Mononuclear cell (primary cell): ENCODE measurements around the gene SBF2. TPM values are rescaled to one million over a fixed set of nuclear protein-coding genes. Genes with fewer than 3 reads are reported as not detected.

Experiments
- H3K27me3 ChIP-seq: 2 replicates; pipeline ENCODE4 v1.6.0; 2011; ENCODE audit warnings: low read length, control low read depth; ENCODE audit not compliant: insufficient read depth
- H3K4me1 ChIP-seq: 2 replicates; pipeline ENCODE4 v1.5.1; 2011; ENCODE audit warnings: mild to moderate bottlenecking, low read length, control low read depth; ENCODE audit not compliant: insufficient read depth
- H3K4me3 ChIP-seq: 2 replicates; pipeline ENCODE4 v1.5.1; 2011; ENCODE audit warnings: mild to moderate bottlenecking, low read length, moderate library complexity
- H3K9me3 ChIP-seq: 2 replicates; pipeline ENCODE4 v1.5.1; 2011; ENCODE audit warnings: low read depth, mild to moderate bottlenecking, control low read depth, low read length
- total RNA-seq: library from RNA; depleted of rRNA; stranded (reverse); fragments of >200 nt; gene quantifications from one replicate; pipeline ENCODE4 v1.2.3, GENCODE V29; 2012

SBF2 gene
- total RNA-seq, 1 donor, result 35.1 TPM

DNA sequence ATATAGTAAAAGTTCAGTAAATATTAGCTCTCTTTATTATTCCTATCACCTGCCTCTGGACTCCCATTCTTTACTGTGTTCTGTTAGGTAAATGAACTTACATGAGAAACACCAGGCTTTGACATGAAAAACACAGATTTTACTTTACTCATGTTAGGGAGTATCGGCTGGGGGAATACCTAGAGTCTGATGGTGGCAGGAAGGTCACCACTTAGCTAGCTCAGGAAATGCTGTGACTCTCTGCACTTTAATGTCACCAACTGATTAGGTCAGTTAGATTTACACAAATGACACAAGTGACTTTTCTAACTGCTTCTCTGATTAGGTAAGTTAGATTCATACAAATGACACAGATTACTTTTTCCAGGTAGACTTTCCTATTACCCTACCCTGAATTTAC, 405.1 kb downstream of the SBF2 start:
- Histone ChIP-seq H3K9me3 (no peaks in the 10 kb centered on the region), H3K27me3 (no peaks in the 10 kb centered on the region), H3K4me3 (no peak overlapping the region), H3K4me1 (no peaks in the 10 kb centered on the region)

DNA sequence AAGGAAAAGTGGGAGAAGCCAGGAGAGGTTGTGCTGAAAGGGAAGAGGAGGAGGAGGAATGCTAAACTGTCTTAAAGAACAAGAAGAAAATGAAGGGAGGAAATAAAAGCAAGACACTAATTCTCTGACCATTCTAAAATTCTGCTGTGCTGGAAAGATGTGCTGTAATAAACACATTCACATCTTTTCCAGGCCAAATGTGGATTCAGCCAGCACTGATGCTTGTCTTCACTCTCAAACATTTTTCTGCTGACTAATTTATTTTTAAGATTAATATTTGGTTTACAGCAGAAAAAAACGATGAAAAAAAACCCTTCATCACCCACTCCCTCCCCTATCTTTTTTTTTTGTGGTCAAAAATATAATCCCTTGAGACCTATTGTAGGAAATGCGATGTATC, 406.5 kb downstream of the SBF2 start:
- no peak overlapping the region for H3K4me3 ChIP-seq
- H3K27me3 ChIP-seq, result no peaks in the 10 kb centered on the region
- no peaks in the 10 kb centered on the region for H3K9me3 ChIP-seq
- H3K4me1 ChIP-seq, result no peaks in the 10 kb centered on the region

DNA sequence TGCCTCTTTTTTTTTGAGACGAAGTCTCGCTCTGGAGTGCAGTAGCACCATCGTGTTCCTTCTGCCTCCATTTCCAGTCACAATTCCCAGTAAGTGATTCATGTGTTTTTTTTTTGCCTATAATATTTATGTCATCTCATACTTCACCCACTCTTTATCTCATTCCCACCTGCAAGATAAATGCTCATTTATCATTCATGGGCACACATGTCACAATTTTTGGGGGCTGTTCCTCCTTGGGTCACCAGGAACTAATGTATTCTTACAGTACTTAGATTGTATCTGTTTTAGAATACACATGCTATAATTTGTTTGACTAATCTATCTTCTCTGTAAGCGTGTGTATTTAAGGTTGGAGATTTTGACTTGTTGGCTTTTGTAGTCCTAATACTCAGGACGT, 407.4 kb downstream of the SBF2 start:
- Histone ChIP-seq H3K4me3 (no peak overlapping the region), H3K9me3 (no peaks in the 10 kb centered on the region), H3K27me3 (no peaks in the 10 kb centered on the region), H3K4me1 (no peaks in the 10 kb centered on the region)

GRCh38 chr11:9884601-9885000, 409.4 kb downstream of the SBF2 start:
- no peaks in the 10 kb centered on the region for H3K4me1 ChIP-seq
- H3K4me3 ChIP-seq, result no peak overlapping the region
- H3K9me3 ChIP-seq, result no peaks in the 10 kb centered on the region
- no peaks in the 10 kb centered on the region for H3K27me3 ChIP-seq

DNA sequence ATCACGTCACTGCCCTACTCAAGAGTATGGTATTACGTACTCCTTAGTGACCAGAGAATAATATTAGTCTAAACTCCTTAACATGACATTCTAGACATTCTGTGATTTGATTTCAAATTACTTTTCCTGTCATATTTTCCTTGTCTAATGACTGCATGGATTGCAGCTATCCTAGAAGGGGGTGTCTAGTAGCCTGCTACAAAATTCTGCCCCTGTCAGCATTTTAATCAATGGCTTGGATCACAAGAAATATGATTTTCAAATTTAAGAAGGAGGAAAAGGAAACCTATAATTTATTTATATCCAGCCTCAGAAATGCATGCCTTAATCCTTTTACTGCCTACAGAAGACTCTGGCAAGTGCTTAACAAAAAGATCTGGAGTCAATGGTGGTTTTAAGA, 413.4 kb downstream of the SBF2 start:
- Histone ChIP-seq H3K4me3 (no peak overlapping the region), H3K9me3 (no peaks in the 10 kb centered on the region), H3K4me1 (no peaks in the 10 kb centered on the region), H3K27me3 (no peaks in the 10 kb centered on the region)

- no peak overlapping the region for H3K4me3 ChIP-seq
- H3K4me1 ChIP-seq, result no peaks in the 10 kb centered on the region
- H3K27me3 ChIP-seq, result no peaks in the 10 kb centered on the region
- H3K9me3 ChIP-seq, result no peaks in the 10 kb centered on the region
These were observed 415.1 kb downstream of the SBF2 start for GRCh38 chr11:9878936-9879335.

GRCh38 chr11:9876331-9876730, 417.7 kb downstream of the SBF2 start:
- H3K4me3 ChIP-seq, result no peak overlapping the region
- no peaks in the 10 kb centered on the region for H3K27me3 ChIP-seq

GRCh38 chr11:9875862-9876261, 418.2 kb downstream of the SBF2 start:
- no peak overlapping the region for H3K4me3 ChIP-seq
- H3K27me3 ChIP-seq, result no peaks in the 10 kb centered on the region
- H3K4me1 ChIP-seq, result no peaks in the 10 kb centered on the region
- no peaks in the 10 kb centered on the region for H3K9me3 ChIP-seq

More at GRCh38 chr11:9876331-9876730, 417.7 kb downstream of the SBF2 start:
- Histone ChIP-seq H3K4me1 (no peaks in the 10 kb centered on the region), H3K9me3 (no peaks in the 10 kb centered on the region)

DNA sequence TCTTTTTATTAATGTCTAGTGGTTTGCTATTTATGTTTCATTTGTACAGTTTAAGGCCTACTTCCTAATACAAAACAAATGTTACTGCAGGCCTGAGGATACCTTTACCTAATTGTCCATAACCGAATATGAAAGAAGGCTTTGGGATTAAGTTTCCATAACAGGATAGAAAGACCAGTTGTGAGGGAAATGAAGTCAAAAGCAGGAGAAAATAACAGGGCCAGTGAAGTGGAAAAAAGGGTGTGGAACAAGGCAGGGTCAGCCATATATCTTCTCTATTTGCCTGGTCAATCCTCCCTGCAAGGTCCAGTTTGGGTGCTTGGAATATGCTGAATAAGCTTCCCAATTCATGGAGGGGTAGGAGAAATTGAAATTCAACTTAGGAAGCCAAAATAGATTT, 418.6 kb downstream of the SBF2 start:
- H3K27me3 ChIP-seq, result no peaks in the 10 kb centered on the region
- H3K9me3 ChIP-seq, result no peaks in the 10 kb centered on the region
- no peak overlapping the region for H3K4me3 ChIP-seq
- H3K4me1 ChIP-seq, result no peaks in the 10 kb centered on the region

- H3K4me3 ChIP-seq, result no peak overlapping the region
- no peaks in the 10 kb centered on the region for H3K4me1 ChIP-seq
- no peaks in the 10 kb centered on the region for H3K9me3 ChIP-seq
- no peaks in the 10 kb centered on the region for H3K27me3 ChIP-seq
These were observed 419.6 kb downstream of the SBF2 start for GRCh38 chr11:9874466-9874865.

DNA sequence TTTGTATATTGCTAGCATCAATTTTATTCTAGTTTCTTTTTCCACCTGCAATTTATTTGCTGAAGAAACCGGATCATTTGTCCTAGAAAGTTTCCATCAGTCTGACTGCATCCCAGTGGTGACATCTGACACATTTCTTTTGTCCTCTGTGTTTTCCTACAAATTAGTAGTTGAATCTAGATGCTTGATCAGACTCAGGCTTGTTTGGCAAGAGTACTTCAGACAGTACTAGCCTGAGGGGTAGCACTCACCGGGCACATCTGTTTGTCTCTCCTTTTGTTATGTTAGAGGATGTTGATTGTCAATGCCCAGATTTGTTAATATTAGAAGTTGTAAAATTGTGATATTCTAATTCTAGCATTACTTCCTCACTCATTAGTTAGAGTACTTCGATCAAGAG, 425.4 kb downstream of the SBF2 start:
- H3K27me3 ChIP-seq, result no peaks in the 10 kb centered on the region
- H3K4me1 ChIP-seq, result no peaks in the 10 kb centered on the region
- H3K9me3 ChIP-seq, result no peaks in the 10 kb centered on the region
- H3K4me3 ChIP-seq, result no peak overlapping the region

- Histone ChIP-seq H3K4me1 (peaks cover 5% of the 10 kb centered on the region), H3K27me3 (no peaks in the 10 kb centered on the region), H3K9me3 (no peaks in the 10 kb centered on the region), H3K4me3 (no peak overlapping the region)
These were observed 431.0 kb downstream of the SBF2 start for GRCh38 chr11:9862981-9863380.

DNA sequence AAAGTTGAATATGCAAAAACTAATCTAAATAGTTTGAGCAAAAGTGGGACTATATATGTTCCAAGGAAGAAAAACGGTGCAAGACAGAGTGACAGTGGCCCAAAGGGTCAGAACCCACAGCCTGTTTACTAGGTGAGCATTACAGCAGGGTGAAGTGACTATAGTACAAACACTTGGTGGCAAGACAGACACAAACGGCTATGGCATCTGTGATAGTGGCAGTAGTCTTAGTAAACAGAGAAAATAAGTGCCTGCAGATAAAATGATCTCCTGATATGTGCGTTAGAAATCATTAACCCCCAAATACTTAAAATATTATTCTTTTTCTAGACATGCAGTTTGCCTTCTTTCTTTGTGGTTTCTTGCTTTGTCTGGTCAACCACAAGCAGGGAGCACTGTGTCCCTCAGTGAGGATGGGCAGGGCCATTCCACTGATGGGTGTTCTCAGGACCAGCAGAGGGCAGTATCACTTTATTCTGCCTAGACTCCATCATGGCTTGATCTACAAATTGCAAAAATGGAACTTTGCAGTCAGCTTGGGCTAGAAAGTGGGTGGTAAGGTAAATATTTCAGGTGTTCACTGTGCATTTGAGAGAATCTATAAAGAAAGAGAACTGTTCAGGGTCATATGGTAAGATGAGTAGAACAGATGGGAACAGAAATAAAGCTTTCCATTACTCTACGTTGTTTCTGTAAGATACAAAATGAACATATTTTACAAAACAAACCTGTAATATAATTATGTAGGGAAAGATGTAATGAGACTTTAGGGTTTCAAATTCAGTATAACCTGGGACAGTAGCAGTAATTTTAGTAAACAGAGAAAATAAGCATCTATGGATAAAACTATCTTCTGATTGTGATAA, 431.9 kb downstream of the SBF2 start:
- H3K9me3 ChIP-seq, result no peaks in the 10 kb centered on the region

DNA sequence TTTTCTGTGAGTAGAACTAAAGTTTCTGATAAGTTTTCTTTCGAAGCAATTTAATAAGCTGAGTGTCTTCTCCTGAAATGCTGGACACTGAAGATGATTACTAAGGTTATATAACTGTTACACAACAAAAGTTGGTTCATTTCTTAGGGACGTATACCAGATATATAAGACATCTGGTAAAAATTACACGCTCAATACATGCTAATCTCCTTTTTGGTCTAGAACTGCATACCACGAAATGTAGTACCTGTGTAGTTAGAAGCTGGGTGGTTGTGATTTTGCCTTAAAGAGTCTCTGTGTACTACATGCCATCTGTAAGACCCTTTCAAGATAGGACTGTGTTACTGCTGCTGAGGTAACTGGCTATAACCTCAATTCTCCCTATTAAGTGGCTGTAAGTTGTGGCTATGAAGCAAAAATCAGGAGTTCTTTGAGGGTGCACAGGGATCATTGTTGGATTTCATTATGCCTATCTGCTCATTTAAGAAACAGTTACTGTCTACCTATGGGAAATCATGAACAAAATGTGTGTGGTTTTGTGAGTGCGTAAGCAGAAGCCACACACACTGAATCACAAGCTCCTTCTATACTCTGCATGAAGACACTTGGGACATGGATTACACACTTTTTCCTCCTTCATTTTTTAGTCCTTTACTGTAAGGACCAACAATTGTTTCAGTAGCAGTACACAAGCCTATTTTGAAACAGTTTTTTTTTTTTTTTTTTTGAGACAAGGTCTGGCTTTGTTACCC, 434.3 kb downstream of the SBF2 start:
- Histone ChIP-seq H3K9me3 (no peaks in the 10 kb centered on the region), H3K27me3 (no peaks in the 10 kb centered on the region), H3K4me3 (no peak overlapping the region), H3K4me1 (peaks cover 5% of the 10 kb centered on the region)

More for the DNA sequence above, 431.9 kb downstream of the SBF2 start:
- no peak overlapping the region for H3K4me3 ChIP-seq
- peaks cover 5% of the 10 kb centered on the region for H3K4me1 ChIP-seq
- H3K27me3 ChIP-seq, result no peaks in the 10 kb centered on the region

DNA sequence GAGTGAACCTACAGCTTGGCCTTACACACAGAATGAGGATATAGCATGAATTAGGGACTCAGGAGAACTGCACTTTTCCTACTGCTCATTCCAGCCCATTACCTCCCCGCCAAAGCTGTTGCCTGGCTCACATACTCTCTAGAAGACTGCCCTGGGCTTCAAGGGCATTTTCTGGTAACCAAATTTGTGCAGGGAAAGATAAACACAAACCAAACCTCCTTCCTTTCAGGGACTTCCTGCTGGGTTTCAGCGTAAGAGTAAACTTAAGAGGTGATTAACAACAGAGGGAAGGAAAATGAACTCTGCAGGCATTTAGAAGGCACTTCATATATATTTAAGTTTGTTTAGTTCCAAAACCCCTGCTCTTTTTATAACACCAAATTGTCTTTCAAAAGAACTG, 435.2 kb downstream of the SBF2 start:
- Histone ChIP-seq H3K4me3 (no peak overlapping the region), H3K4me1 (peaks cover 5% of the 10 kb centered on the region), H3K27me3 (no peaks in the 10 kb centered on the region), H3K9me3 (no peaks in the 10 kb centered on the region)
